Activated naive CD8-positive, alpha-beta T cell (primary cell): Measurements from ENCODE around the gene PRMT6.
"Not testable (repeated sequence)": the region's sequence is repeated elsewhere in the genome, so short reads cannot be mapped to it uniquely, and the experiment has no call there.

Experiments used
- H3K27ac Mint-ChIP-seq: one replicate; pipeline ENCODE4 v1.8.0; 2021; ENCODE audit warnings: mixed read lengths
- H3K27me3 Mint-ChIP-seq: one replicate; pipeline ENCODE4 v1.8.0; 2021; ENCODE audit warnings: mixed read lengths
- H3K36me3 Mint-ChIP-seq: one replicate; pipeline ENCODE4 v1.8.0; 2021; ENCODE audit warnings: mixed read lengths
- H3K4me1 Mint-ChIP-seq: one replicate; pipeline ENCODE4 v1.8.0; 2021; ENCODE audit warnings: low read depth, mixed read lengths
- H3K4me3 Mint-ChIP-seq: one replicate; pipeline ENCODE4 v1.8.0; 2021; ENCODE audit warnings: mild to moderate bottlenecking, mixed read lengths
- H3K9me3 Mint-ChIP-seq: one replicate; pipeline ENCODE4 v1.8.0; 2021; ENCODE audit warnings: low read depth, mixed read lengths

Gene PRMT6

DNA sequence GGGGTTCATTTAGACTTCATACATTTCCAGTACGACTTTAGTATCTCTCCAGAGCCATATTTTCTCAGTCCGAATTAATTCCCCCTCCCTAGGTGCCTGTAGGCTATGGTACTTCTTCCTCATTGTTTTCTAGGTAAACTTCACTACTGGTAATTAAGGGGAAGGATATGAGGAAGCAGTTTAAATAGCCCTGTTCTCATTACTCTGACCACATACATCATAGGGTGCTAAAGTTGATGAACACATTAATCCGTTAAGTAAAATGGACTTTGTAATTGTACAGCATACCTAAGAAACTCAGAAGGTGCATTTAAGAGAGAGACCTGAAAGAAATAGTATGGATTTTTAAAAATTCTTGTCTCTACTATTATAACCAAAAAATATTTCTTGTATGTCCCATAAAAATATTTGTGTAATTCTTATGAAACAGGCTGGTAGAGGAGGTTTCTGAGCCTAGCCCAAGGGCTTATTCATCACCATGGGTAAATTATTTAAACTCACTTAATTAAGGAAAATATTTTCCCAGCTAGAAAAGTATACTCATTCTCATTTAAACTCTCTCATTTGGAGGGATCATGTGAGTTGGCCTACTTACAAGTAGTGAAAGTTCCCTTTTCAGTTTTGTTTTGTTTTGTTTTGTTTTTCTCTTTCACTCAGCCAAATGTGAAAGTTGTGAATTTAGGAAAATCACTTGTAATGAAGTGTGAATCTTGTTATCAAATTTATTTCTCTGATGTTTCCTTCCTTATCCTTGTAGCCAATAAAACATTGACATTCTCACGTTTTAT lies 2.0 kb downstream of the PRMT6 start:
- peaks cover 11% of the 10 kb centered on the region for H3K36me3 Mint-ChIP-seq
- H3K27ac Mint-ChIP-seq, result peak overlapping the region; percentile 75
- no peaks in the 10 kb centered on the region for H3K9me3 Mint-ChIP-seq
- H3K4me1 Mint-ChIP-seq, result peaks cover 27% of the 10 kb centered on the region
- peak overlapping the region; percentile 98 for H3K4me3 Mint-ChIP-seq
- H3K27me3 Mint-ChIP-seq, result no peaks in the 10 kb centered on the region

DNA sequence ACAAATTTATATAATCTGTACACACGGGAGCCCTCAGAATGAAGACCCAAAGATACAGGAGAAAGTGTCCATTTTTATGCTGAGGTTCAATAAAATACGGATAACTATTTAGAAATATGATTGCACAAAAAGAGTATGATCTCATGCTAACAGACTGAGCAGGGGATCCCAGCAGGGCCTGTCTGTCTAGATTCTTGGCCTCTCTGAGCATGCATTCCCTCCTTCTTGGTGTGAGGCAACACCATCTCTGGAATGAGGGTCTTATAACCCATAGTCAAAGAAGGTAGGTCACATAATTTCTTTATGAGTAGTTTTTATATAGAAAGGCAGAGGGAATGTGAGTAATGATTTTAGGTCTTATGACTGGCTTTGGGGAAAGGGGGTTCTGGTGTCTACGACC lies 5.4 kb downstream of the PRMT6 start:
- peaks cover 22% of the 10 kb centered on the region for H3K4me1 Mint-ChIP-seq
- peaks cover 11% of the 10 kb centered on the region for H3K36me3 Mint-ChIP-seq
- no peak overlapping the region for H3K27ac Mint-ChIP-seq
- no peak overlapping the region for H3K4me3 Mint-ChIP-seq
- no peaks in the 10 kb centered on the region for H3K27me3 Mint-ChIP-seq
- no peaks in the 10 kb centered on the region for H3K9me3 Mint-ChIP-seq

DNA sequence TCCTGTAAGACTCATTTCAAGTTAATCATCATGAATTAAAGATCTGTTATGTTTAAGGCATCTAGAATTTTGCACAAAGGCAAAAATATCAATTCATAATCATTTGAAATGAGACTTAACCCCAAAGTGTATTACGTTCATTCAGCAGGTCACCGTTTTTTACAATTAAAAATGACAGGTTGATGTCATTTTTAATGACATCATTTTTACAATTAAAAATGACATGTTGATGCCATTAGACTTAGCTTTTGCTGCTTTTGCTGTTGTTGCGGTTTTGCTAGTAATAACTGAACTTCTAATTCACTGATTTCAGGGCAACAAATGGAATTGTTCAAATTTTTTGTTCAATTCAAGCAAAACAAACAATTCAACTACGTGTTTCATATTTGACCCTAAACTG lies 17.0 kb downstream of the PRMT6 start:
- no peaks in the 10 kb centered on the region for H3K4me1 Mint-ChIP-seq
- H3K9me3 Mint-ChIP-seq, result no peaks in the 10 kb centered on the region
- H3K36me3 Mint-ChIP-seq, result peaks cover 4% of the 10 kb centered on the region
- H3K27me3 Mint-ChIP-seq, result peaks cover 6% of the 10 kb centered on the region
- H3K4me3 Mint-ChIP-seq, result no peak overlapping the region
- H3K27ac Mint-ChIP-seq, result no peak overlapping the region

- Mint-ChIP-seq H3K36me3 (peaks cover 4% of the 10 kb centered on the region), H3K27me3 (peaks cover 6% of the 10 kb centered on the region), H3K4me3 (no peak overlapping the region), H3K27ac (no peak overlapping the region), H3K4me1 (no peaks in the 10 kb centered on the region), H3K9me3 (no peaks in the 10 kb centered on the region)
Measured at GRCh38 chr1:107076841-107077240, 20.4 kb downstream of the PRMT6 start.

DNA sequence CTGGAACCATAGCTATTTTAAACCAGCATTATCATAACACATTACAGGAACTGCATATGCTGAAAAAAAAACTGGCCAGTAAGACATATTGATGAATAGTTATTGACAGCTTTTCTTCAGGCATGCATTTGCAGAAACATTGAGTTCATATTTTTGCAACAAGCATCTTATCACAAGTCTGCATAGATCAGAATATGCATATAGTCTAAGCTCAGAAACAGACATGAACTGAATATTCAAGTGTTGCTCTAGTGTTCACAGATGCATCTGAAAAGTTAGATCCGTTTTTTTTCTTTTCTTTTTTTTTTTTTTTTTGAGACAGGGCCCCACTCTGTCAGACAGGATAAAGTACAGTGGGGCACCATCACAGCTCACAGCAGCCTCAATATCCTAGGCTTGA lies 22.8 kb downstream of the PRMT6 start:
- H3K4me1 Mint-ChIP-seq, result no peaks in the 10 kb centered on the region
- no peak overlapping the region for H3K27ac Mint-ChIP-seq
- H3K36me3 Mint-ChIP-seq, result peaks cover 2% of the 10 kb centered on the region
- no peak overlapping the region for H3K4me3 Mint-ChIP-seq
- peaks cover 8% of the 10 kb centered on the region for H3K9me3 Mint-ChIP-seq
- H3K27me3 Mint-ChIP-seq, result peaks cover 6% of the 10 kb centered on the region

DNA sequence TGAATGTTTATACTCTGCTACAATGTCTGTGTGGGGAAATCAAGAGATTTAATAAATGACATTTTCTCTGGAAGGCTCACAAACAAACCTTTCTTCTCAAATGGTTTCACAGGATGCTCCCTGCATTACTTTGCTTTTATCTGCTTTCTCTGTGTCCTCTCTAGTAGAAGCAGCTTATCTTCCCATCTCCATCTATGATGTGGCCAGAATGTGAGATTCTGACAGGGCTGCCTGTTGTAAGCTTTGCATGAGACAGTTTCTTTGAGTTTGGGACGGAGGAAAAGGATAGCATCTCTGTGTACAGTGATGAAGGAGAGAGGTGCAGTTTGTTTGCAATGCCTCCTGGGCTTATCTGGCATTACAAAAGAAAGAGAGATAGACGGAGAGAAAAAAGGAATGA lies 24.6 kb downstream of the PRMT6 start:
- no peaks in the 10 kb centered on the region for H3K36me3 Mint-ChIP-seq
- H3K27ac Mint-ChIP-seq, result no peak overlapping the region
- H3K4me3 Mint-ChIP-seq, result no peak overlapping the region
- peaks cover 11% of the 10 kb centered on the region for H3K9me3 Mint-ChIP-seq
- H3K4me1 Mint-ChIP-seq, result no peaks in the 10 kb centered on the region
- peaks cover 2% of the 10 kb centered on the region for H3K27me3 Mint-ChIP-seq

DNA sequence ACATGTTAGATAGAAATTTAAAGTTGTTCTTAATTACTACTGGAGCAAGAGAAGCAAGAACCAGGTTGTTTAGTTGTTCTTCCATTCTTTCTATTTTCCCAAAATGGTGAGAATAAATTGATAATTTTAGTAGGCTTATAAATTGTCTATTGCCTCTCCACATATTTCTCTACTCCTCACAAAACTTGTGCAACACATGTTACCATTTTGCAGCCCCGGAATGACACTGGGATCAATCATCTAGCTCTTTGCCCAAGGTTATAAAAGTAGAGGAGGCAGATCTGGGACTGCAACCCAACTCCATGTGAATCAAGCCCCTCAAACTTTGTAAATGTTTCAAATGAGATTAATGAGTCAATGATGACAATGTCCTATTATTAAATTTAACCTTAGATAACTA lies 34.9 kb downstream of the PRMT6 start:
- peaks cover 4% of the 10 kb centered on the region for H3K36me3 Mint-ChIP-seq
- H3K9me3 Mint-ChIP-seq, result no peaks in the 10 kb centered on the region
- H3K4me1 Mint-ChIP-seq, result no peaks in the 10 kb centered on the region
- no peak overlapping the region for H3K4me3 Mint-ChIP-seq
- no peak overlapping the region for H3K27ac Mint-ChIP-seq
- H3K27me3 Mint-ChIP-seq, result peaks cover 8% of the 10 kb centered on the region

- not testable (repeated sequence) for H3K4me1 Mint-ChIP-seq, H3K27me3 Mint-ChIP-seq, H3K9me3 Mint-ChIP-seq, H3K36me3 Mint-ChIP-seq, H3K27ac Mint-ChIP-seq, H3K4me3 Mint-ChIP-seq
Measured at GRCh38 chr1:107093395-107093794, 36.9 kb downstream of the PRMT6 start.

DNA sequence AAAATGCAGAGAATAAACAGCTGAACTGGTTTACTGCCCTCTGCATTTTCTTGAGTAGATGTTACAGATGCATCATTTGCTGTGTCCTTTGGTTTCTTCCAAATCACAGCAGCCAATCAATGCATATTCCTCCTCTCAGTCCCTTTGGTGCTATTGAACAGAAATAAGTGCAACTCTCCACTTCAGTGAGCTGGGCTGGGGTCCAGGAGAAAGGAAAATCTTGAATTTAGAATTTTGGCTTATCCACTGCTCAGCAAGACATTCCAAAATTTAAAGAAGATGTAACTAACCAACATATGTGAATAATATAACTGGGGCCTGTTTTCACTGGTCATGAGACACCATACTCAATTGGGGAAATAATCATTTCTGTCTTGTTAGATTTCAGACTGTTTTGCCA lies 39.2 kb downstream of the PRMT6 start:
- H3K4me1 Mint-ChIP-seq, result no peaks in the 10 kb centered on the region
- no peak overlapping the region for H3K4me3 Mint-ChIP-seq
- H3K9me3 Mint-ChIP-seq, result no peaks in the 10 kb centered on the region
- peaks cover 7% of the 10 kb centered on the region for H3K36me3 Mint-ChIP-seq
- H3K27ac Mint-ChIP-seq, result no peak overlapping the region
- H3K27me3 Mint-ChIP-seq, result peaks cover 11% of the 10 kb centered on the region

- no peaks in the 10 kb centered on the region for H3K4me1 Mint-ChIP-seq
- no peak overlapping the region for H3K4me3 Mint-ChIP-seq
- no peaks in the 10 kb centered on the region for H3K9me3 Mint-ChIP-seq
- peaks cover 7% of the 10 kb centered on the region for H3K36me3 Mint-ChIP-seq
- H3K27me3 Mint-ChIP-seq, result peaks cover 8% of the 10 kb centered on the region
- H3K27ac Mint-ChIP-seq, result no peak overlapping the region
Measured at GRCh38 chr1:107096690-107097089, 40.2 kb downstream of the PRMT6 start.

DNA sequence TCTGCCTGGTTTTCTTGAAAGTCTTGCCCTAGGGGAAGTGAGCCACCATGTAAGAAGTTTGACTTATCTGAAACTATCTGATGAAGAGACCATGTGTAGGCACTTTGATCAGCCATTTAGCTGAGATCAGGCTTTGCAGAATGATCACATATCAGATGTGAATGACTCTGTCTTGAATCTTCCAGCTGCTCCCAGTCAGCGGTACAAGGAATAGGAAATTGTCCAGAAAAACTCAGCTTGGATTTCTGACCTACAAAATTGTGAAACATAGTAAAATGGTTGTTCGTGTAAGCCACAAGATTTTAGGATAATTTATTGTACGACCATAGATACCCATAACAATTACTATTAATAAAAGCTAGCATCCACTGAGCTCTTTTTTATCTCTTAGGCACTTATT lies 42.5 kb downstream of the PRMT6 start:
- Mint-ChIP-seq H3K27ac (no peak overlapping the region), H3K4me3 (no peak overlapping the region), H3K27me3 (peaks cover 8% of the 10 kb centered on the region), H3K4me1 (no peaks in the 10 kb centered on the region), H3K36me3 (peaks cover 7% of the 10 kb centered on the region), H3K9me3 (no peaks in the 10 kb centered on the region)

GRCh38 chr1:107100331-107100984 lies 44.0 kb downstream of the PRMT6 start:
- Mint-ChIP-seq H3K4me3 (no peak overlapping the region), H3K36me3 (peaks cover 5% of the 10 kb centered on the region), H3K4me1 (no peaks in the 10 kb centered on the region), H3K27me3 (peaks cover 6% of the 10 kb centered on the region), H3K27ac (no peak overlapping the region), H3K9me3 (no peaks in the 10 kb centered on the region)

GRCh38 chr1:107105914-107106313 lies 49.4 kb downstream of the PRMT6 start:
- Mint-ChIP-seq H3K36me3 (no peaks in the 10 kb centered on the region), H3K4me3 (no peak overlapping the region), H3K4me1 (no peaks in the 10 kb centered on the region), H3K27ac (no peak overlapping the region), H3K27me3 (no peaks in the 10 kb centered on the region), H3K9me3 (no peaks in the 10 kb centered on the region)
